NCI-H1048 (cell line): ENCODE results near the gene KIAA0930.
"Not testable (repeated sequence)": the region's sequence is repeated elsewhere in the genome, so short reads cannot be mapped to it uniquely, and the experiment has no call there.

ENCODE experiments used
- DNase-seq: peaks from one replicate; lab custom pipeline; 2025; lab: John Stamatoyannopoulos, UW

Gene KIAA0930

DNA sequence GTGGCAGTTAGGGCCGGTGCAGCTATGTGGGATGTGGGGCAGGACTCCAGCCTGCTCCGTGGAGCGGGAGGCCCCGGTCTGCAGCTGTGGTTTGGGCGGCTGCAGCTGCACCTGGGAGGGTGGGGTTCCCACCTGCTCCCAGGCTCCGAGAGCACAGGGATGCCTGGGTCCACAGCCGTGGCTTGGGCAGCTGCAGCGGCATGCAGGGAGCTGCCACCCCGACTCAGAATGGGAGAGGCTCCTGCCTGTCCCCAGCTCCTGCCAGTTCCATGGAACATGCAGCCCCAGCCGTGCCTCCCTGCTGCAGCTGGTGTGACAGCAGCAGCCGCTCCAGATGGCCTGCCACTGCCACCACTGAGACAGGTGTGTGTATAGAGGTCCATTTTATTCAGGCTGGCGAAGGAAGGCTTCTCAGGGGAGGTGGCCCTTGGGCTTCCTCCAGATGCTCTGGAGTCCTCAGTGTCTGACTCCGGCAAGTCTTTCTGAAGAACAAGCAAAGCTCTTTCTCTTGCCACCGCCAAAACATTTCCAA lies 22.3 kb upstream of the KIAA0930 start:
- no peak for DNase-seq

GRCh38 chr22:45262195-45262930 lies 21.7 kb upstream of the KIAA0930 start:
- no peak for DNase-seq

DNA sequence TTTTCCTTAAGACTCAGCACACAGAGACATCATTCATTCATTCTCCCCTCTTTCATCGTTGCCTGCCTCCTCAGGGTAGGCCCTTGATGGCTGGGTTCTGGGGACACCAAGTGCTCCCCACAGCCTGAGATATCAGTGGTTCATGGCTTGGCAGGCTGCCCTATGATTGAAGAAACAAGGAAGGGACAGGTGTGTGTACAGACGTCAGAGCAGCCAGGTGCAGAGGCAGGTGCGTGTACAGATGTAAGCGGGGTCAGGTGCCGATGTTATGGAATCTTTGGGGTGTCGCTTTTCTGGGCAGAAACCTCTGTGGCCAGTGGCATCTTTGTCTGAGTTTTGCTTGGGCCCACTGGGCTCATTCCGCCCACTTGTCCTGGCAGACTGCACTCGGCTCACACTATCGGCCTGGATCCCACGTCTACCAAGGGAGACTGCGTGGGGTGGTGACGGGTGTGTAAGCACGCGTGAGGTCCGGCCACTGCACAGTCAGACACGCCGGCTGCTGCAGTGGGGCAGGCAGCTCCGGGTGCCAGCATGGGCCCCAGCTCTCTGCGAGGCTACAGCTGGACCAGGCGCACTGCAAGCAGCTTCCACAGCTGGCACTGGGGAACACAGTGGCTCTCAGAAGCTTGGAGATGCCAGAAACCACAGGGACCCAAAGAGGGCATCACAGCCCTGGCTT lies 20.9 kb upstream of the KIAA0930 start:
- no peak for DNase-seq

GRCh38 chr22:45260395-45260759 lies 19.7 kb upstream of the KIAA0930 start:
- DNase-seq, result not testable (repeated sequence)

- DNase-seq, result no peak
These were observed 19.2 kb upstream of the KIAA0930 start for GRCh38 chr22:45259754-45260394.

DNA sequence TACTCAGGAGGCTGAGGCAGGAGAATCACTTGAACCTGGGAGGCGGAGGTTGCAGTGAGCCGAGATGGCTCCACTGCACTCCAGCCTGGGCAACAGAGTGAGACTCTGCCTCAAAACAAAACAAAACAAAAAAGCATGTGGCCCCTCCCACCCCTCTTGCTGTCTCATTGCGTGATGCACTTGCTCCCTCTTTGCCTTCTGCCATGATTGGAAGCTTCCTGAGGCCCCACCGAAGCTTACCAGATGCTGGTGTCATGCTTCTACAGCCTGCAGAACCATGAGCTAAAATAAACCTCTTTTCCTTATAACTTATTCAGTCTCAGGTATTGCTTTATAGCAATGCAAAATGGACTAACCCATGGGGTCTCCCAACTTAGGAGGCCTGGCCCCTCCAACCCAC lies 17.2 kb upstream of the KIAA0930 start:
- DNase-seq, result not testable (repeated sequence)

GRCh38 chr22:45254789-45255278 lies 14.1 kb upstream of the KIAA0930 start:
- DNase-seq, result no peak

DNA sequence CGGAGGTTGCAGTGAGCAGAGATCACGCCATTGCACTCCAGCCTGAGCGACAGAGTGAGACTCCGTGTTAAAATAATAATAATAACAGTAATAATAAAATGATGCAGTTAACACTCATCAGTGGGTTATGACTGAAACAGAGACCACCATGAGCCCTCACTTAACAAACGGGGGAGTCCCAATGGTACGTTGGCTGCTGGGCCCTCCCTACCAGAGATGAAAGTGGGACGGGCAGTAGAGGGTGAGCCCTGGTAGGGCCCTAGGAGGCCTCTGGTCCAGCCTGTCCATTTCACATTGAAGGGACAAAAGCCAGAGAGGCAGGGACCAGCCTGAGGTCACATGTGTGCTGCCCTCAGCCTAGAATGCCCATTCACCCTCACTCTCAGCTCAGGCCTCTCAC lies 13.7 kb upstream of the KIAA0930 start:
- DNase-seq, result no peak

GRCh38 chr22:45253039-45253641 lies 12.4 kb upstream of the KIAA0930 start:
- no peak for DNase-seq

DNA sequence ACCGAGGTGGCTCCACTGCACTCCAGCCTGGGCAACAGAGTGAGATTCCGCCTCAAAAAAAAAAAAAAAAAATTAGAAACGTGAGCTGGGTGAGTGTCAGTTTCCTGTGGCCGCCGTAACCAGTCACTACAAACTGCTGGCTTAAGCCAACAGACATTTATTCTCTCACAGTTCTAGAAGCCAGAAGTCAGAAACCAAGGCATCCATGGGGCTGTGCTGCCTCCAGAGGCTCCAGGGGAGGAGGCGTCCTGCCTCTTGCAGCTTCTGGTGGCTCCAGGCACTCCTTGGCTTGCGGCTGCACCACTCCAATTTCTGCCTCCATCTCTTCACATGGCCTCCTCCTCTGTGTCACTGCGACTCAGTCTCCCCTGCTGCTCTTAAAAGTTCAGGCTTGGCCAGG lies 11.1 kb upstream of the KIAA0930 start:
- no peak for DNase-seq

DNA sequence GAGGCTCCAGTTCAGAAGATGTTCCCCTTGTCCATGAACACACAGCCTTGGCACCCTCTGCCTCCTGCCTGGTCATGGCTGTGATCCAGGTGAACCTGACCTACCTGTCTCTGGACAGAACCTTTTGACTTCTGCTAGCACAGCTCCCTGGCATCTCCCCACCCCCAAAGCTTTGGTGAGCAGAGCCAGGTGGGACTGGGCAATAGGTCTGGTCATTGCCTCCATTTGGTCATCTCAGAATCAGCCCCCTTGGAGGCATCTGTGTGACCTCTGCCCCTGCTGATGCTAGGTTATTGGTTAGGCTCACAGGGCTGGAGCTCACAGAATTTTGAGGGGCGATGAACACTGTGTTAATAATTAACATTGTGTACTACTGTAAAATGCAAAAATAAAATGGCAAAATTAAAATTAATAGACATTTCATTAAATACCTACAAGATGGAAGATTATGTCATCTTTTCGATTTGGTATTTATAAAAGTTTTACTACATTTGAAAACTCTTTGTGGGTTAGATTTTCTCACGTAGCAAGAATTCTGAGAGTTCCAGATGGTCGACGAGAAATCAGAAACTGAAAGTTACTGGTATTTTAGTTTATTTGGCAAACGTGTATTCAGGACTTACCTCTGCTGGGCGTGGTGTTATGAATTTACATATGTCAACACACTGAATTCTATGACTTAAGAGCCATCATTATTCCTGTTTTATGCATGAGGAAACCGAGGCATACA lies 8.3 kb upstream of the KIAA0930 start:
- DNase-seq, result no peak

DNA sequence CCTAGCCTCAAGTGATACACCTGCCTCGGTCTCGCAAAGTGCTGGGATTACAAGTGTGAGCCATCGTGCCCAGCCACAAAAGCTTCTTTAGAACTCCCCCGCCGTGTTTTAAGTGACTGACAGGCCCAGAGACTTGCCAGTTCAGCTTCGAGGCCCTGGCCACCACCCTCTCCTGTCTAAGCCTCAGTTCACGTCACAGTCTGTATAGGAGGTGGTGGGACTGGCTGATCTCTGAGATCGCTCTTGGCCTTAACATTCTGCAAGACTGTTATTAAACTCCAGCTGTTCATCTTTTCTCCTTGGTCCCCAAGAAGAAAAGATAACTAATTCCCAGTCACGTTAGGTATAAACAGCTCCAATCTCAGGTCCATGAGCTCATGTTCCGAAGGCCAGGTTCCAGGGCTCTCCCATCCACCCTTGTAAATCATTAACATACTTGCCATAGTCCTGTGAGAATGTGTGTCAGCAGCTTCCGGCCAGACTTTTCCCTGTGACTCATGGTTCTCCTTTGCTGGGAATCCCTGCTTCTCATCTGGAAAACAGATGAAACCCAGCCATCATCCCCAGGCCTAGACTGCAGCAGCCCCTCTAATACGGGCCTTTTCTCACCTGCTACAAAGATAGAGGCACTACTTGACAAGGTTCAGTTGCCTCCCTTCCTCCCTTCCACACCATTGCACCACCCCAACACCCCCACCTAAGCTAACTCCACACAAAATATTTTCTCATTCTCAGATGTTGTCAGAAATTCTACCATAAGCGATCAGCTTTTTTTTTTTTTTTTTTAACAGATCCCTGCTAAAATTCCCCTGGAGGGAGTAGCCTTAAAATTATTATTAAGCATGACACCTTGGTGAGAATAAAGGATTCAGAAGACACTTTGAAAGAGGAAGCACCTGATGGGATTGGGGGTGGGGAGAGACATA lies 5.6 kb upstream of the KIAA0930 start:
- no peak for DNase-seq

- no peak for DNase-seq
These were observed 4.2 kb upstream of the KIAA0930 start for GRCh38 chr22:45244916-45245315.

DNA sequence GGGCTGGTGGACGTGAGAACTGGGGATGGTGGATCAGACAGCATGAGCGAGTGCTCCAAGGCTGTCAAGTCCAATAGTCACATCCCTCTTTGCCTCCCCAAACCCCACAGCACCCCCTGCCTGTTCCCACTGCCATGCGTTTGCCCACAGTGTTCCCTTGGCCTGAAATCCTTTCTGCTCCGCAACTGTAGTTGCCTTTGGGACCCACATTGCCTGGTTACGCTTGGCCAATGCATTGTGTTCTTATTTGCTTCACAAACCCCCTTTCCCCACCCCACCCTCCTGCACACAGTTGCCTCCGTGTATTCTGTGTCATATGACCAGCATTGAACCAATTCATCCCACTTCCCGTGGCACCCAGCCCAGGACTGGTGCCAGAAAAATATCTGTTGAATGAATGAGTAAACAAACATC lies 2.1 kb upstream of the KIAA0930 start:
- no peak for DNase-seq

DNA sequence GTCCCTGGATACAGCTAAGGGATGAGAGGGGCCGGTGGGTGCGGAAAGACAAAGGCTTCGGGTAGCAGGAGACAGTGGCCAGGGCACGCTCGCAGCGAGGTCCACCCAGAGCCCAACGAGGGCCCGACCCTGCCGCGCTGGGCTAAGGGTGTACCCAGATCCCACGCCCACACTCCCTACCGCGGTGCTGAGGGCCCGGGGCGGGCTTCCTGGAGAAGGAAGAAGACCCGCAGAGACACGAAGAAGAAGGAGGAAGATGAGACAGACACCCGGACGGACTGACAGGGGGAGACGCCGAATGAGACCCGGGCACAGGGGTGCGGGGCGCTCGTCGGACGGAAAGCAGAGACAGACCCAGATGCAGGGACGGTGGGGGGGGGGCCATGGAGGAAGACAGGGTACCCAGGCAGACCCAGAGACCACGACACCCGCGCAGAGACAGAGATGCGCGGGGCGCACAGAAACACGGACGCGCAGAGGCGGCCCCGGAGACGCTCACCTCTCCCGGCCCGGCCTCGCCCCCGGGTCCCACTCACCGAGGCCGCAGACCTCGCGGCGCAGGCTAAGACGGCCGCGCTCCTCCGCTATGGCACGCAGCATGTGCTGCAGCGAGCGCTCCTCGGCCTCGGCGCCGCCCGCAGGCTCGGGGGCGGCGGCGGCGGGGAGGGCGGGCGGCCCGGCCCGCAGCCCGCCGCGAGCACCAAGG lies 437 bp downstream of the KIAA0930 start:
- DNase-seq, result no peak

DNA sequence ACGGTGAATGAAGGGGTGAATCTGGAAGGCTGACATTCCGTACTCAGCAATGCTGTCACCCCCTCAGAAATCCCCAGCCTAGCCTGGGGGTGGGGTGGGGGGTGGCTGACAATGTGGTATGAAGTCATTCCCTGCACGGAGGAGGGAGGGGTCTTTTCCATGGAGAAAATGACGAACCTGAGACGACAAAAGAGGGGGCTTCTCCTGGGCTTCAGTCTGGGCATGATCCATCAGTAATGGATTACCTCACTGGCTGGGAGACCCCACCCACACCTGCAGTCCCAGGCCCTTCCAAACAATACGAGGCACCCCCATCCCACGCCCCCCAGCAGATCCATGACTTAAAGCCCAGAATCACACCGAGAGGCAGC lies 1.0 kb downstream of the KIAA0930 start:
- DNase-seq, result no peak

- DNase-seq, result no peak
These were observed 1.6 kb downstream of the KIAA0930 start for GRCh38 chr22:45238957-45239680.

DNA sequence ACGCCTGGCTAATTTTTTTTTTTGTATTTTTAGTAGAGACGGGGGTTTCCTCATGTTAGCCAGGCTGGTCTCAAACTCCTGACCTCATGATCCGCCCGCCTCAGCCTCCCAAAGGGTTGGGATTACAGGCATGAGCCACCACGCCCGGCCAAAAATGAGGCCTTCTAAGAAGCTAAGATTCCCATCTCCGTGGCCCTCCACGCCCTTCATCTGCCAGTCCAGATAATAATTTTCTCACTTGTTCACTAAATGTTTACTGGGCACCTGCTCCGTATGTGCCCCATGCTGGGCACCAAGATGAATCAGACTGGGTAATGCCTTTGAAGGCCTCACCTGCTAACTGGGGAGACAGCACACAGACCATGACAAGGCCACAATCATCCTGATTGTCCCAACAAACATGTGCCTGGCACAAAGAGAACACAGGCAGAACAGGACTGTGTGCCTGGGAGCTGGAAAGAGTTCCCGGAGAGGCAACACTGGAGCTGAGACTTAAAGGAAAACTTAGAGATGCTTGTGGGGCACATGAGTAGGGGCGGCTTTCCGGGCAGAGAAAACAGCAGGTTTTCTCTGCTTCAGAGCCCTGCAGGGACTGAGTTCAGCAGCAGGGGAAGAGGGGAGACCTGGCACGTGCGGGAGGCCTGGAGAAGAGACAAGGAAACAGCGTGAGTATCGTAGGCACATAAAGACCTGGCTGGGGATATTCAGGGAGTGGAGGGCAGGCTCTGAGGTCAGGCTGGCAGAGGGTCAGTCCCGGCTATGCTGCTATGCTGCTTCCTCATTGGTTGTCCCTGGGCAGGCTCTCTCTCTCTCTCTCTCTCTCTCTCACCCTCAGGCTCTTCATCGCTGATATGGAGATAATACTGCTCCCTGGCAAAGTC lies 2.4 kb downstream of the KIAA0930 start:
- DNase-seq, result no peak
